ENCODE data around the gene SHC2. TPM values are rescaled to one million over a fixed set of nuclear protein-coding genes. Genes with fewer than 3 reads are reported as not detected.

The SHC2 gene
- total and polyA plus RNA-seq, 2 of the 13 experiments (the other 11 are each of a cell fraction or from before 2014, with no cell fraction given), result 9.0 to 18.3 TPM

GRCh38 chr19:507286-508203 is 46.7 kb upstream of the SHC2 start, which contains the start of gene TPGS1 (continued):
- TF ChIP-seq PAXIP1 (CRISPR knock-in tag; conservative IDR thresholded peaks at IDR 0.05), result no peak; the same call in 1 of the 2 replicates
- no peak for TF ChIP-seq MNT (IDR thresholded peaks at IDR 0.05)
- TF ChIP-seq PRDM15 (CRISPR knock-in tag; IDR thresholded peaks at IDR 0.05), result no peak
- TF ChIP-seq ZBTB14 (CRISPR knock-in tag; IDR thresholded peaks at IDR 0.05), result 0 out of 2 replicates have a peak, but pooled peaks have one; percentile 35
- no peak for TF ChIP-seq NAIF1 (CRISPR knock-in tag; IDR thresholded peaks at IDR 0.05; ENCODE audit: borderline replicate concordance)
- no peak; the same call in 1 of the 2 replicates for TF ChIP-seq SP140L (CRISPR knock-in tag; IDR thresholded peaks at IDR 0.05; ENCODE audit: borderline replicate concordance)
- TF ChIP-seq HINFP (CRISPR knock-in tag; IDR thresholded peaks at IDR 0.05; ENCODE audit: low read depth), result no peak
- TF ChIP-seq RXRB (CRISPR knock-in tag; IDR thresholded peaks at IDR 0.05; ENCODE audit: borderline replicate concordance), result peak; percentile 37
- no peak for TF ChIP-seq ZNF576 (CRISPR knock-in tag; IDR thresholded peaks at IDR 0.05)
- TF ChIP-seq SMAD1 (CRISPR knock-in tag; IDR thresholded peaks at IDR 0.05; ENCODE audit: borderline replicate concordance, low read depth), result peak; percentile 63; the same call in 1 of the 2 replicates
- TF ChIP-seq ZNF879 (CRISPR knock-in tag; IDR thresholded peaks at IDR 0.05), result no peak
